ENCODE data around the gene CACNA1G.

Gene CACNA1G

GRCh38 chr17:50541716-50542688, 18.5 kb upstream of the CACNA1G start:
- H3K27ac ChIP-seq (ENCODE audit: low read depth, low read length), result peak overlapping the region; percentile 52
- H3K9me3 ChIP-seq (ENCODE audit: control insufficient read depth, insufficient read depth, low read length), result no peaks in the 10 kb centered on the region
- peak overlapping the region; percentile 70 for H3K4me3 ChIP-seq (ENCODE audit: low read depth, low read length)
- no peak overlapping the region for H3K9ac ChIP-seq (ENCODE audit: low read depth, low read length)
- H3K4me1 ChIP-seq (ENCODE audit: control insufficient read depth, insufficient read depth, low read length), result peaks cover 14% of the 10 kb centered on the region
- peaks cover 10% of the 10 kb centered on the region for H3K27me3 ChIP-seq (ENCODE audit: control insufficient read depth, insufficient read depth, low read length)
- H3K36me3 ChIP-seq (ENCODE audit: control insufficient read depth, insufficient read depth, low read length), result no peaks in the 10 kb centered on the region

GRCh38 chr17:50542795-50543774, 17.4 kb upstream of the CACNA1G start:
- Histone ChIP-seq H3K27me3 (ENCODE audit: control insufficient read depth, insufficient read depth, low read length) (peaks cover 10% of the 10 kb centered on the region), H3K27ac (ENCODE audit: low read depth, low read length) (peak overlapping the region; percentile 52), H3K36me3 (ENCODE audit: control insufficient read depth, insufficient read depth, low read length) (no peaks in the 10 kb centered on the region), H3K9me3 (ENCODE audit: control insufficient read depth, insufficient read depth, low read length) (no peaks in the 10 kb centered on the region), H3K4me1 (ENCODE audit: control insufficient read depth, insufficient read depth, low read length) (peaks cover 18% of the 10 kb centered on the region), H3K9ac (ENCODE audit: low read depth, low read length) (no peak overlapping the region), H3K4me3 (ENCODE audit: low read depth, low read length) (peak overlapping the region; percentile 70; the same call in 1 of the 2 replicates)

GRCh38 chr17:50544516-50544915, 16.0 kb upstream of the CACNA1G start:
- no peak overlapping the region for H3K4me3 ChIP-seq (ENCODE audit: low read depth, low read length)
- H3K27me3 ChIP-seq (ENCODE audit: control insufficient read depth, insufficient read depth, low read length), result peaks cover 10% of the 10 kb centered on the region
- no peak overlapping the region for H3K27ac ChIP-seq (ENCODE audit: low read depth, low read length)
- H3K9me3 ChIP-seq (ENCODE audit: control insufficient read depth, insufficient read depth, low read length), result no peaks in the 10 kb centered on the region
- no peak overlapping the region for H3K9ac ChIP-seq (ENCODE audit: low read depth, low read length)
- peaks cover 18% of the 10 kb centered on the region for H3K4me1 ChIP-seq (ENCODE audit: control insufficient read depth, insufficient read depth, low read length)
- H3K36me3 ChIP-seq (ENCODE audit: control insufficient read depth, insufficient read depth, low read length), result no peaks in the 10 kb centered on the region

- Histone ChIP-seq H3K4me3 (ENCODE audit: low read depth, low read length) (no peak overlapping the region), H3K4me1 (ENCODE audit: control insufficient read depth, insufficient read depth, low read length) (peaks cover 14% of the 10 kb centered on the region), H3K27me3 (ENCODE audit: control insufficient read depth, insufficient read depth, low read length) (peaks cover 10% of the 10 kb centered on the region), H3K9me3 (ENCODE audit: control insufficient read depth, insufficient read depth, low read length) (no peaks in the 10 kb centered on the region), H3K9ac (ENCODE audit: low read depth, low read length) (no peak overlapping the region), H3K36me3 (ENCODE audit: control insufficient read depth, insufficient read depth, low read length) (no peaks in the 10 kb centered on the region), H3K27ac (ENCODE audit: low read depth, low read length) (no peak overlapping the region)
Observed at GRCh38 chr17:50545311-50545710, 15.2 kb upstream of the CACNA1G start.

- no peak overlapping the region for H3K4me3 ChIP-seq (ENCODE audit: low read depth, low read length)
- no peaks in the 10 kb centered on the region for H3K27me3 ChIP-seq (ENCODE audit: control insufficient read depth, insufficient read depth, low read length)
- no peak overlapping the region for H3K27ac ChIP-seq (ENCODE audit: low read depth, low read length)
- no peak overlapping the region for H3K9ac ChIP-seq (ENCODE audit: low read depth, low read length)
- no peaks in the 10 kb centered on the region for H3K9me3 ChIP-seq (ENCODE audit: control insufficient read depth, insufficient read depth, low read length)
- H3K36me3 ChIP-seq (ENCODE audit: control insufficient read depth, insufficient read depth, low read length), result no peaks in the 10 kb centered on the region
- peaks cover 14% of the 10 kb centered on the region for H3K4me1 ChIP-seq (ENCODE audit: control insufficient read depth, insufficient read depth, low read length)
Observed at GRCh38 chr17:50546701-50547034, 13.8 kb upstream of the CACNA1G start.

GRCh38 chr17:50547035-50547735, 13.3 kb upstream of the CACNA1G start, which contains the start of gene SPATA20:
SPATA20 (plus strand) TSS chr17:50547174; CDS start chr17:50547209, 35 bp downstream.
- peaks cover 14% of the 10 kb centered on the region for H3K4me1 ChIP-seq (ENCODE audit: control insufficient read depth, insufficient read depth, low read length)
- peak within 1 kb of the TSS; percentile 64 for H3K4me3 ChIP-seq (ENCODE audit: low read depth, low read length)
- H3K9ac ChIP-seq (ENCODE audit: low read depth, low read length), result peak within 1 kb of the TSS; percentile 50; the same call in 1 of the 2 replicates
- H3K36me3 ChIP-seq (ENCODE audit: control insufficient read depth, insufficient read depth, low read length), result no peaks in the 10 kb centered on the region
- H3K27me3 ChIP-seq (ENCODE audit: control insufficient read depth, insufficient read depth, low read length), result no peaks in the 10 kb centered on the region
- no peaks in the 10 kb centered on the region for H3K9me3 ChIP-seq (ENCODE audit: control insufficient read depth, insufficient read depth, low read length)
- peak within 1 kb of the TSS; percentile 29 for H3K27ac ChIP-seq (ENCODE audit: low read depth, low read length)

- Histone ChIP-seq H3K9ac (ENCODE audit: low read depth, low read length) (no peak overlapping the region), H3K27me3 (ENCODE audit: control insufficient read depth, insufficient read depth, low read length) (no peaks in the 10 kb centered on the region), H3K9me3 (ENCODE audit: control insufficient read depth, insufficient read depth, low read length) (no peaks in the 10 kb centered on the region), H3K4me3 (ENCODE audit: low read depth, low read length) (peak overlapping the region; percentile 64), H3K4me1 (ENCODE audit: control insufficient read depth, insufficient read depth, low read length) (peaks cover 9% of the 10 kb centered on the region; the same call in 1 of the 2 replicates), H3K27ac (ENCODE audit: low read depth, low read length) (no peak overlapping the region), H3K36me3 (ENCODE audit: control insufficient read depth, insufficient read depth, low read length) (no peaks in the 10 kb centered on the region)
Observed at GRCh38 chr17:50547736-50548083, 12.8 kb upstream of the CACNA1G start.

- no peaks in the 10 kb centered on the region for H3K9me3 ChIP-seq (ENCODE audit: control insufficient read depth, insufficient read depth, low read length)
- no peak overlapping the region for H3K27ac ChIP-seq (ENCODE audit: low read depth, low read length)
- H3K36me3 ChIP-seq (ENCODE audit: control insufficient read depth, insufficient read depth, low read length), result no peaks in the 10 kb centered on the region
- no peak overlapping the region for H3K9ac ChIP-seq (ENCODE audit: low read depth, low read length)
- H3K4me3 ChIP-seq (ENCODE audit: low read depth, low read length), result no peak overlapping the region
- peaks cover 4% of the 10 kb centered on the region; the same call in 1 of the 2 replicates for H3K4me1 ChIP-seq (ENCODE audit: control insufficient read depth, insufficient read depth, low read length)
- H3K27me3 ChIP-seq (ENCODE audit: control insufficient read depth, insufficient read depth, low read length), result no peaks in the 10 kb centered on the region
Observed at GRCh38 chr17:50548831-50549230, 11.7 kb upstream of the CACNA1G start.

- no peak overlapping the region for H3K27ac ChIP-seq (ENCODE audit: low read depth, low read length)
- no peaks in the 10 kb centered on the region for H3K36me3 ChIP-seq (ENCODE audit: control insufficient read depth, insufficient read depth, low read length)
- H3K9ac ChIP-seq (ENCODE audit: low read depth, low read length), result no peak overlapping the region
- no peak overlapping the region for H3K4me3 ChIP-seq (ENCODE audit: low read depth, low read length)
- H3K27me3 ChIP-seq (ENCODE audit: control insufficient read depth, insufficient read depth, low read length), result no peaks in the 10 kb centered on the region
- H3K4me1 ChIP-seq (ENCODE audit: control insufficient read depth, insufficient read depth, low read length), result peaks cover 4% of the 10 kb centered on the region; the same call in 1 of the 2 replicates
- H3K9me3 ChIP-seq (ENCODE audit: control insufficient read depth, insufficient read depth, low read length), result no peaks in the 10 kb centered on the region
Observed at GRCh38 chr17:50549256-50549941, 11.1 kb upstream of the CACNA1G start.

GRCh38 chr17:50549969-50550368, 10.5 kb upstream of the CACNA1G start:
- no peak overlapping the region for H3K4me3 ChIP-seq (ENCODE audit: low read depth, low read length)
- no peak overlapping the region for H3K9ac ChIP-seq (ENCODE audit: low read depth, low read length)
- H3K9me3 ChIP-seq (ENCODE audit: control insufficient read depth, insufficient read depth, low read length), result no peaks in the 10 kb centered on the region
- peaks cover 4% of the 10 kb centered on the region; the same call in 1 of the 2 replicates for H3K4me1 ChIP-seq (ENCODE audit: control insufficient read depth, insufficient read depth, low read length)
- no peaks in the 10 kb centered on the region for H3K36me3 ChIP-seq (ENCODE audit: control insufficient read depth, insufficient read depth, low read length)
- no peaks in the 10 kb centered on the region for H3K27me3 ChIP-seq (ENCODE audit: control insufficient read depth, insufficient read depth, low read length)
- H3K27ac ChIP-seq (ENCODE audit: low read depth, low read length), result no peak overlapping the region
